NT2/D1 (cell line): ENCODE data around the gene GRSF1.

Source experiments
- SUZ12 ChIP-seq: IDR thresholded peaks from 2 replicates; pipeline ENCODE4 v1.6.1; 2011; ENCODE audit not compliant: insufficient read length, insufficient read depth; ENCODE audit errors: extremely low read depth
- YY1 ChIP-seq: IDR thresholded peaks from 2 replicates; pipeline ENCODE4 v1.6.1; 2011; ENCODE audit not compliant: insufficient read length, insufficient read depth
- ZNF274 ChIP-seq: IDR thresholded peaks from 2 replicates; pipeline ENCODE4 v1.6.1; 2011; ENCODE audit warnings: mild to moderate bottlenecking, low read depth, low read length

DNA sequence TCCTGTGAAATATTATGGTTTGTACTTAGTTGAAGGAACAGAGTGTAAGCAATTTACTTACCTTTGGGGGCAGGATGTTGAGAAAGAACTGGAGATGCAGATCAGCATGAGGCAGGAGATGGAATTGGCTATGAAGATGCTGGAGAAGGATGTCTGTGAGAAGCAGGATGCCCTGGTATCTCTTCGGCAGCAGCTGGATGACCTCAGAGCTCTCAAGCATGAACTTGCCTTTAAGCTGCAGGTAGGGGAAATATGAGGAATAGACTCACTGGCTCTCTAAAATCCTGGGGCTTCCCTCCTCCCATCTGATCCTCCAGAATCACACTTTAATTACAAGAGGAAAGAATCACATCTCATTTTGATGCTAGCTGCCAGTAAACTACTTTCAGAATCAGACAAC, 51.0 kb downstream of the GRSF1 start:
- no peak for TF ChIP-seq YY1
- no peak for TF ChIP-seq ZNF274
- no peak for TF ChIP-seq SUZ12
